GM20431 (cell line): ENCODE measurements around the gene ERFE.
"Not testable (repeated sequence)": the region's sequence is repeated elsewhere in the genome, so short reads cannot be mapped to it uniquely, and the experiment has no call there.

Experiments used
- in situ Hi-C: fragments of 300-500 bp; cut with MseI, MboI; formaldehyde crosslinking; loops from one replicate; pipeline ENCODE4 v1.15.0; 2020; ENCODE audit warnings: low sequenced_read_pairs; ENCODE audit not compliant: unreplicated experiment

The ERFE gene, protein sequence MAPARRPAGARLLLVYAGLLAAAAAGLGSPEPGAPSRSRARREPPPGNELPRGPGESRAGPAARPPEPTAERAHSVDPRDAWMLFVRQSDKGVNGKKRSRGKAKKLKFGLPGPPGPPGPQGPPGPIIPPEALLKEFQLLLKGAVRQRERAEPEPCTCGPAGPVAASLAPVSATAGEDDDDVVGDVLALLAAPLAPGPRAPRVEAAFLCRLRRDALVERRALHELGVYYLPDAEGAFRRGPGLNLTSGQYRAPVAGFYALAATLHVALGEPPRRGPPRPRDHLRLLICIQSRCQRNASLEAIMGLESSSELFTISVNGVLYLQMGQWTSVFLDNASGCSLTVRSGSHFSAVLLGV

DNA sequence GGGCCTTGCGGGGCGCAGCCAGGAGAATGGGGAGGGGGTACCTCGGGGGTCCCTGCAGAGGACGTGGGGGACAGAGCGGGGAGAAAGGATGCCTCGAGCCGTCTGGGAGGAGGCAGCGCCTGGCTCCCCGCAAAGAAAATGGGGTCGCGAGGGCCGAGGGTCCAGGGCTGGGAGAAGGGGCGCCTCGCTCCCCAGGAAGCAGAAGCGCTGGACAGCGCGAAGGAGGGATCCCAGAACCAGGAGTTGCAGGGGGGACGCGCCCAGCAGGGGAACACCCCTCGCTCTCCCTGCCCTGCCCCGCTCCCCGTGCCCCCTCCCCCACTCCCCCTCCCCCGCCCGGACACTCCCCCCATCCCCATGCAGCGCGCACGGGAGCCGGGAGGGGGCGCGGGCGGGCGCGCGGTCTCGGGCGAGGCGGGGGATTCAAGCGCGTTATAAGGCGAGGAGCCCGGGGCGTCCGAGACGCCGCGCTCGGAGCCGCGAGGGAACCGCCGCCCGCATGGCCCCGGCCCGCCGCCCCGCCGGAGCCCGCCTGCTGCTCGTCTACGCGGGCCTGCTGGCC is at the start of gene ERFE:
TSS of gene ERFE (plus strand) at position 462 of the 562 bp plus-strand sequence. CDS start at position 500, 38 bp downstream.
- in situ Hi-C loops: no loop called here

- in situ Hi-C loops: no loop called here
Measured at GRCh38 chr2:238113611-238114010, 45.2 kb upstream of the ERFE start.

DNA sequence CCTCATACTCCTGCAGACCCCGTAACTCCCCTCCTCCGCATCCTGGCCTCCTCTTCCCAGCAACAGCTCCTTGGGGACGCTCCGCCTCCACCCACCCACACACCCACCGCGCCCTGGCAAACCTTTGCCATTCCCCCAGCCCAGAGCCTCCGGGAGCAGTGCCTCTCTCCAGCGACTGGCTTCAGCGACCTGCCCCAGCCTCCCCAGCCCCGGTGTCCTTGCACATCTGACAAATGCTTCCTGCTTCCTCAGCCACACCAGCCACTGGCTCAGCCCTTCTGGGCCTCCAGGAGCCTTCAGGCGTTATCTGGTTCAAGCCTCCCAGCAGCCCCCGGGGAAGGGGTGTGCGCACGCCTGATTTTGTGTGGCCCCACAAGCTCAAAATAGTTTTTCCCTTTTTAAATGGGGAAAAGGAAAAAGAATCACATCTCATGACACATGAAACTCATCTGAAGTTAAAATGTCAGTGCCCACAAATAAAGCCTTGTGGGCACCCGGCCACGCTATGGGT is 44.4 kb upstream of the ERFE start:
- in situ Hi-C loops: no loop called here

GRCh38 chr2:238114851-238115660 is 43.7 kb upstream of the ERFE start:
- in situ Hi-C loops: no loop called here

DNA sequence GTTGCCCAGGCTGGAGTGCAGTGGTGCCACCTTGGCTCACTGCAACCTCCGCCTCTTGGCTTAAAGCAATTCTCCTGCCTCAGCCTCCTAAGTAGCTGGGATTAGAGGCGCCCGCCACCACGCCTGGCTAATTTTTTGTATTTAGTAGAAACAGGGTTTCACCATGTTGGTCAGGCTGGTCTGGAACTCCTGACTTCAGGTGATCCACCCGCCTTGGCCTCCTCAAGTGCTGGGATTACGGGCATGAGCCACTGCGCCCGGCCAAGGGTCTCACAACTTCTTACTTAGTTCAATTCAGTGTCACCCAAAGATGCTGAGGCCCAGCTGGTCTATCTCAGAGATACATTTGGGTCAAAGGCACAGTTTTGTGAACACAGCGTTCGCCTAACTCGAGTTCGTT is 43.1 kb upstream of the ERFE start:
- in situ Hi-C loops: not testable (repeated sequence)

GRCh38 chr2:238116298-238117198 is 42.2 kb upstream of the ERFE start:
- in situ Hi-C loops: no loop called here

DNA sequence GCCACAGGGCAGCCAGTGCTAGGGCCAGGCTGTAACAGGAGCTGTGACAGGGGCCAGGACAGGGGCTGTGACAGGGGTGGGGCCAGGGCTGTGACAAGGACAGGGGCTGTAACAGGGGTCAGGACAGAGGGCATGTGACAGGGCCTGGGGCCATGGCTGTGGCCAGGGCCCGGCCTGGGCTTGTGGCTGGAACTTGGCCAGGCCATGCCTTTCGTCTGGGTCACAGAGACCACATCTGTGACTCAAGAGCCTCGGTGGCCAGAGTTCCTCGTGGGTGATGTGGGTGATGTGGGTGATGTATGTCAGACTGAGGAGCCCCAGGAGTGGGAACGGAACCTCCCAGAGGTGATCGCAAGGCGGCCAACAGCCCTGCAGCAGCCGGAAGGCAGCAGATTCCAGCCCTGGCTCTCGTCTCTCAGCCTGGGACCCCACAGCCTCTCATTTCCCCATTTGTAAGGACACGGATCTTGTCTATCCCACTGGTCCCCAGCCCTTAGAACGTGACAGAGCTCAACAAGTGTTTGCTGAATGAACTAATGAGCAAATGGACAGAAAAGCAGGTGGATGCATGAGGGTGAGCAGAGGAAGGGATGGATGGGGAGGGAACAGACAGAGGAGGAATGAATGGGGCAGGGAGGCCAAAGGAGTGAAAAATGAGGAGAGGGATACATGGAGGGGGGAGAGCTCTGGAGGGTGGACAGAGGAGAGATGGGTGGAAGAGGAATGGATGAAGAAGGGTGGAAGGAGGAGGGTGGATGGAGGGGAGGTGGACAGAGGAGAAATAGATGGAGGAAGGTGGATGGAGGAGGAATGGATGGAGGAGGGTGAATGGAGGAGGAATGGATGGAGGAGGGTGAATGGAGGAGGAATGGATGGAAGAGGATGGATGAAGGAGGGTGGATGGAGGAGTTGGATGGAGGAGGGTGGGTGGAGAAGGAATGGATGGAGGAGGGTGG is 41.3 kb upstream of the ERFE start:
- in situ Hi-C loops: no loop called here

- in situ Hi-C loops: no loop called here
Measured at GRCh38 chr2:238119756-238120462, 38.9 kb upstream of the ERFE start.

DNA sequence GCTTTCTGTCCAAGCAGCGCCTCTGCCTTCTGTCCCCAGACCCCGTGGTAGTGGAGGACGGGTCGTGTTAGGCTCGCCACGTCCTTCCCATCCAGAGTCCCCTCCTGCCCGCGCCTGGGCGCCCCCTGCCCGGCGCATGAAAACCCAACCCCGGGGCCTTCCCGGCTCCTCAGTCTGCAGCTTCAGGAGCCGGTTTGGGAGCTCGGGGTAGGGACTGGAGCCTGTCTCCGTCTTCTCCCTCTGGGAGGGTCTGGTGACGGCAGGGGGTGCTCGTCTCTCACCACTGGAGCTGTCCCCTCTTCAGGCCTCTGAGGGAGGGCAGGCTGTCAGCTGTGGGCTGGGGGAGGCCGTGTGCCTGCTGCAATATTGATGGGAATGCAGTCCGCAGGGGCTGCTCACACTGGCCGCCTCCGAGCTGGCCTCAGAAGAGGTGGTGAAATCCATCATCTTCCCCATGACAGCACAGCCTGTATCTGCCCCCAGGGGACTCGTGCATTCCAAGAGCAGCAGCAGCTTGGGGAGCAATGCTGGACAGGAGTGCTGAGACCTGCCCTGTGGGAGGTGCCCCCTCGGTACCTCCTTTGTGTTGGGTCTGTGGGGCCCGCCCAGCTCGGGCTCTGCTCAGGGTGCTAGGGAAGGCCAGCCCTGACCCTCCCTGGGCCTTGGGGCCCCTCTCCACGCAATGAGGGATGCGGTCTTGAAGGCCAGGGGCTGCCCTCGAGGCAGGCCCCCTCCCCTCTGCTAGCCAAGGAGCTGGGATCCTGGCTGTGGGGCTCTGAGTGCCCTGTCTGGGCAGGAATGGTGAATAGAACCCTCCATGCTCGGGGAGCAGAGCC is 38.1 kb upstream of the ERFE start:
- in situ Hi-C loops: no loop called here

DNA sequence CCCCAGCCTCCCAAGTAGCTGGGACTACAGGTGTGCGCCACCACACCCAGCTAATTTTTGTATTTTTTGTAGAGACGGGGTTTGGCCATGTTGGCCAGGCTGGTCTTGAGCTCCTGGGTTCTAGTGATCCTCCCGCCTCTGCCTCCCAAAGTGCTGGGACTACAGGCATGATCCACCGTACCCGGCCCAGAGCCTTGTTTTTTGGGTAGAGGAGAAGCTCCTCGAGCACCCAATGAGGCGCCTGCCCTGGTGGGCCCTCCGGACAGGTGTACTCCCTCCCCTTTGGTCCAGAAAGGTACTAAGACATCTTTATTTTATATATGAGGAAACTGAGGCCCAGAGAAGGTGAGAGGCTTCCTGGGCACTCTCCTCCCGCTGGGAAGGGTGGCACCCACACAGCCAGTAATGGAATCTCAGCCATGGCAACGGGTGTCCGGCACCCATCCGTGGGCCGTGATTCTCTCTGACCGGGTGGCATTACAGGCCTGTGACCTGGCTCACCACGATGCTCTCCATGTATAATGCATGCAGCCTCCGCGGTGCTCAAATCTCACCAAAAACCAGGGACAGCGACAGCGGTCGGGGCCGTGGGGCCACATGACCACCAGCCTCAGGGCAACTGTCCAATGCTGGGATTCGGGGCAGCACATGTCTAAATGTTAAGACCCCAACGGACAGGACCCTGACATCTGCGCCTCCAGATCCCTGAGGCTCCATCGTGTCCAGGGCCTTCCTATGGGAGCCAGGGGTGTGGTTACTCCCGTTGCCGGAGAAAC is 37.1 kb upstream of the ERFE start:
- in situ Hi-C loops: no loop called here

GRCh38 chr2:238122287-238123217 is 36.2 kb upstream of the ERFE start:
- in situ Hi-C loops: no loop called here

DNA sequence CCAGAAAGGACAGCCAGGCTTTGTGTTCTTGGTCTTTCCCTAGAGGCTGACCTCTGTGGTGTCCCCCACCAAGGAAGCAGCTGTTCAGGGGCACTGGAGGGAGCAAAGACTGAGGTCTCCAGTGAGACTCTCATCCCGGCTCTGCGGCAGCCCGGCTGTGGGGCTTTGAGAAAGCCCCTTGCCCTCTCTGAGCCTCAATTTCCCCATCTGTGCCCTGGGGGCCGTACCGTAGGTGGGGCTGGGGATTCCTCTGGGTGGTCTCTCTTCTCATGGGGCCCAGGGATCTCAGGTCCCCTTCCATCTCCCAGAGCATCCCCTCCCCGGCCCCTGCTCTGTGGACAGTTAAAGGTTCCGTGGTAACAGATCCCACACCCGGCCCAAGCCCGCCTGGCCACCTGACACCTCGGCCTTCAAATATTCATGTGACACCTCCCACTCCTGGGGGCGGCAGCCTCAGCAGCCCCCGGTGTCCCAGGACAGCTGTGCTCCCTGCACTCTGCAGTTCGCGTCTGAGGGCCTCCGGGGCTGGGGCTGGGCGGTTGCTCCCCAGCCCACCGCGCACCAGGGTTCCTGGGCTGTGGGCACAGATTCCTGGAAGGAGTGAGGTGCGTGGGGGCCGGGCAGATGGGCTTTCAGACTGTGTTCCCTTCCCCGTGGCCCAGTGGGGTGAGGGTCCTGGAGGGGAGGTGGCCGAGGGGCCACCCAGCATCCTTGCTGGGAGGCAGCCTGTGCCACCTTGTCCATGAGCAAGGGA is 35.4 kb upstream of the ERFE start:
- in situ Hi-C loops: no loop called here

- in situ Hi-C loops: no loop called here
Measured at GRCh38 chr2:238123991-238124470, 34.7 kb upstream of the ERFE start.

DNA sequence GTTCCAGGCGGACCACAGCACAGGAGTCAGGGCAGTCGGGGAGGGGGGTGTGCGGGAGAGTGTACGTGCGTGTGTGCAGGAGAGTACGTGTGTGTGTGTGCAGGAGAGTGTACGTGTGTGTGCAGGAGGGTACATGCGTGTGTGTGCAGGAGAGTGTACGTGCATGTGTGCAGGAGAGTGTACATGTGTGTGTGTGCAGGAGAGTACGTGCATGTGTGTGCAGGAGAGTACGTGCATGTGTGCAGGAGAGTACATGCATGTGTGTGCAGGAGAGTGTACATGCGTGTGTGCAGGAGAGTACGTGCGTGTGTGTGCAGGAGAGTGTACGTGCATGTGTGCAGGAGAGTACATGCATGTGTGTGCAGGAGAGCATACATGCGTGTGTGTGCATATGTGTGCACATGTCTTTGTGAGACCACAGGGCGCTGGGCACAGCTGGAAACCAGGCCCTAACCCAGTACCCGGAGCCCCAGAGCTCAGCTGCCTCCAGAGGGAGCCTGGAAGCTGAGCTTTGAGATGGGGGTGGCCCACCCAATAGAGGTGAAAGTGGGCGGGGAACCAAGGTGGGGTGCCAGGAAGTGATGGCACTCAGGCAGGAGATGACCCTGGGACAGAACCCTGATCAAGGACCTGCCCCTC is 34.2 kb upstream of the ERFE start:
- in situ Hi-C loops: no loop called here
